Measurements from ENCODE around the gene CASS4.
A peak's percentile ranks its signal among the peaks of the same experiment; 100 is the strongest.
"Not testable (repeated sequence)": the region's sequence is repeated elsewhere in the genome, so short reads cannot be mapped to it uniquely, and the experiment has no call there.

The CASS4 gene

GRCh38 chr20:56392132-56392880 lies 19.8 kb upstream of the CASS4 start, which contains the start of the genes AURKA and CSTF1:
Gene AURKA (minus strand): TSS chr20:56392215. CDS start chr20:56388197, 4,018 bp downstream.
Gene CSTF1 (plus strand): TSS chr20:56392645. CDS start chr20:56395553, 2,908 bp downstream.
- peak; percentile 100 for DNase-seq

- DNase-seq: no peak
Observed at GRCh38 chr20:56392881-56393482, 19.1 kb upstream of the CASS4 start.

GRCh38 chr20:56393653-56394052 lies 18.4 kb upstream of the CASS4 start:
- no peak for DNase-seq

- DNase-seq: no peak
Observed at GRCh38 chr20:56395166-56395565, 16.9 kb upstream of the CASS4 start.

- DNase-seq: peak; percentile 62 to 94
Observed at GRCh38 chr20:56400001-56400640, 11.9 kb upstream of the CASS4 start.

GRCh38 chr20:56403465-56403864 lies 8.6 kb upstream of the CASS4 start:
- no peak for DNase-seq

- not testable (repeated sequence) for DNase-seq
Observed at GRCh38 chr20:56405356-56405755, 6.7 kb upstream of the CASS4 start.

GRCh38 chr20:56406910-56407309 lies 5.2 kb upstream of the CASS4 start:
- no peak for DNase-seq

GRCh38 chr20:56409521-56409920 lies 2.5 kb upstream of the CASS4 start:
- peak; percentile 78 to 84 for DNase-seq

GRCh38 chr20:56409956-56410355 lies 2.1 kb upstream of the CASS4 start:
- no peak for DNase-seq

GRCh38 chr20:56411287-56411686 lies 773 bp upstream of the CASS4 start:
- DNase-seq: not testable (repeated sequence)

GRCh38 chr20:56412473-56412790 lies 372 bp downstream of the CASS4 start:
- DNase-seq: no peak

- no peak for DNase-seq
Observed at GRCh38 chr20:56412949-56413348, 889 bp downstream of the CASS4 start.

GRCh38 chr20:56414842-56415765 lies 3.0 kb downstream of the CASS4 start:
- peak; percentile 44 to 62 for DNase-seq

GRCh38 chr20:56417402-56417801 lies 5.3 kb downstream of the CASS4 start:
- no peak for DNase-seq

- DNase-seq: no peak
Observed at GRCh38 chr20:56417911-56418310, 5.9 kb downstream of the CASS4 start.

GRCh38 chr20:56418385-56418861 lies 6.4 kb downstream of the CASS4 start:
- DNase-seq: no peak

GRCh38 chr20:56420028-56420427 lies 8.0 kb downstream of the CASS4 start:
- no peak for DNase-seq

GRCh38 chr20:56420940-56421688 lies 9.1 kb downstream of the CASS4 start:
- DNase-seq: no peak

GRCh38 chr20:56422076-56422823 lies 10.2 kb downstream of the CASS4 start:
- DNase-seq: peak; percentile 79 to 86

GRCh38 chr20:56422824-56423189 lies 10.7 kb downstream of the CASS4 start:
- peak in 1 of 2 donors; percentile 57 for DNase-seq
